ENCODE measurements around the gene FOXD3. TPM values are rescaled to one million over a fixed set of nuclear protein-coding genes. Genes with fewer than 3 reads are reported as not detected.

FOXD3 gene
- total RNA-seq = not detected in 2 replicates

GRCh38 chr1:63322114-63322943 is at the start of gene FOXD3:
TSS of gene FOXD3 (plus strand) at chr1:63322567. CDS start at chr1:63323059, 492 bp downstream.

GRCh38 chr1:63367215-63368103 is 45.1 kb downstream of the FOXD3 start, which contains the start of gene ALG6:
TSS of gene ALG6 (plus strand) at chr1:63367627. CDS start at chr1:63370978, 3,351 bp downstream.

Other genes starting within 250 kb of the FOXD3 start
- 8.6 and 8.7 TPM in 2 replicates for gene ALG6, start 45.1 kb downstream of the FOXD3 start, total RNA-seq
- 22.4 and 23.8 TPM in 2 replicates for gene ITGB3BP, start 200.7 kb downstream of the FOXD3 start, total RNA-seq
- 7.6 and 8.7 TPM in 2 replicates for gene EFCAB7, start 201.0 kb downstream of the FOXD3 start, total RNA-seq